OCI-LY3 (cell line): ENCODE measurements around the gene NR2F6.

Source experiments
- EZH2phosphoT487 ChIP-seq: fragments of 200-600 bp; shearing (Covaris generic); IDR thresholded peaks from 2 replicates; pipeline ENCODE4 v1.6.1; 2018; ENCODE audit warnings: antibody characterized with exemption, mixed run types, low read depth
- TF ChIP-seq, protein P1 (sequence below): fragments of 200-600, 300-600 bp; sonication (generic); IDR thresholded peaks from 2 replicates; pipeline ENCODE4 v1.5.1; 2014; ENCODE audit warnings: antibody characterized with exemption, low read length, low read depth

GRCh38 chr19:17289489-17289888, 43.8 kb upstream of the NR2F6 start:
- TF ChIP-seq, protein P1, sequence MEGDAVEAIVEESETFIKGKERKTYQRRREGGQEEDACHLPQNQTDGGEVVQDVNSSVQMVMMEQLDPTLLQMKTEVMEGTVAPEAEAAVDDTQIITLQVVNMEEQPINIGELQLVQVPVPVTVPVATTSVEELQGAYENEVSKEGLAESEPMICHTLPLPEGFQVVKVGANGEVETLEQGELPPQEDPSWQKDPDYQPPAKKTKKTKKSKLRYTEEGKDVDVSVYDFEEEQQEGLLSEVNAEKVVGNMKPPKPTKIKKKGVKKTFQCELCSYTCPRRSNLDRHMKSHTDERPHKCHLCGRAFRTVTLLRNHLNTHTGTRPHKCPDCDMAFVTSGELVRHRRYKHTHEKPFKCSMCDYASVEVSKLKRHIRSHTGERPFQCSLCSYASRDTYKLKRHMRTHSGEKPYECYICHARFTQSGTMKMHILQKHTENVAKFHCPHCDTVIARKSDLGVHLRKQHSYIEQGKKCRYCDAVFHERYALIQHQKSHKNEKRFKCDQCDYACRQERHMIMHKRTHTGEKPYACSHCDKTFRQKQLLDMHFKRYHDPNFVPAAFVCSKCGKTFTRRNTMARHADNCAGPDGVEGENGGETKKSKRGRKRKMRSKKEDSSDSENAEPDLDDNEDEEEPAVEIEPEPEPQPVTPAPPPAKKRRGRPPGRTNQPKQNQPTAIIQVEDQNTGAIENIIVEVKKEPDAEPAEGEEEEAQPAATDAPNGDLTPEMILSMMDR, result no peak
- no peak for TF ChIP-seq EZH2phosphoT487
